Lower leg skin (tissue), 3 donors: ENCODE data around the gene TMEM87B.

Experiments used
- CTCF ChIP-seq, 3 donors: fragments of 450-650 bp; IDR thresholded peaks; one replicate each; pipeline ENCODE4 v1.5.1; 2016; ENCODE audit warnings: antibody characterized with exemption in 3 of 3, mild to moderate bottlenecking in 3 of 3, moderate library complexity in 2 of 3
- POLR2A ChIP-seq, 2 donors: fragments of 450-650 bp; IDR thresholded peaks; one replicate each; pipeline ENCODE4 v1.6.1; 2016 to 2017; ENCODE audit warnings: antibody characterized with exemption in 2 of 2, mild to moderate bottlenecking in 1 of 2, moderate library complexity in 1 of 2

DNA sequence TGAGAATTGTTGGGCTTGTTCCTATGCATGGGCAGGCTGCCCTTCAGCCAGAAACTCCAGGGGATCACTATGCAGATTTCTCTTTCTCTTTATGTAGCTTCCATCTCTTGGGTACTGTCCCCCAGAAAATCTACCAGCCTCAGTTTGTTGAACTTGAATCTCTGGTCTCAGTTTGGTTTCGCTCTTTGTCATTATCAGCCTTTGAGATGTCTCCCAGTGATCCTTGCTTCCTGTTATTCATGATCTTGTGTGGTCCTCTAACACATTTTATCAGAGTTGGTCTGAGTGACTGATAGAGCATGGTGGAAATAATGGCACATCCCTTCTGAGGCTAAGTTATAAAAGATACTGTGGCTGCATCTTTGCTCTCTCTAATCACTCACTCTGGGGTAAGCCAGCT is 7.8 kb downstream of the TMEM87B start:
- TF ChIP-seq POLR2A (IDR thresholded peaks at IDR 0.05) = no peak
- TF ChIP-seq CTCF (IDR thresholded peaks at IDR 0.05) = no peak
